Activated CD8-positive, alpha-beta memory T cell treated with anti-CD3 and anti-CD28 coated beads, Interleukin-2, amount 10 ng/mL, durations not matched to agents 7 days and 5 days (primary cell): ENCODE measurements around the gene PCDHB15. TPM values are rescaled to one million over a fixed set of nuclear protein-coding genes. Genes with fewer than 3 reads are reported as not detected.
"Not testable (repeated sequence)": the region's sequence is repeated elsewhere in the genome, so short reads cannot be mapped to it uniquely, and the experiment has no call there.

Experiments used
- ATAC-seq: fragments of 150-1000 bp; cut with Tn5 transposase; one replicate; pipeline ENCODE4 v1.10.0; 2021; ENCODE audit warnings: moderate library complexity
- CTCF ChIA-PET: fragments of 350-600 bp; sonication (Branson Sonifier 250); formaldehyde crosslinking; loops from one replicate; lab custom pipeline; 2021; ENCODE audit warnings: antibody characterized with exemption; lab: Charles Lee
- DNase-seq: peaks from one replicate; pipeline ENCODE4 v3.0.0-alpha.2; 2020
- H3K27ac Mint-ChIP-seq: one replicate; pipeline ENCODE4 v1.8.0; 2021; ENCODE audit warnings: mild to moderate bottlenecking, mixed read lengths
- H3K27me3 Mint-ChIP-seq: one replicate; pipeline ENCODE4 v1.8.0; 2021; ENCODE audit warnings: mixed read lengths
- H3K36me3 Mint-ChIP-seq: one replicate; pipeline ENCODE4 v1.8.0; 2021; ENCODE audit warnings: mild to moderate bottlenecking, mixed read lengths
- H3K4me1 Mint-ChIP-seq: one replicate; pipeline ENCODE4 v1.8.0; 2021; ENCODE audit warnings: mixed read lengths
- H3K4me3 Mint-ChIP-seq: one replicate; pipeline ENCODE4 v1.8.0; 2021; ENCODE audit warnings: mild to moderate bottlenecking, moderate library complexity, mixed read lengths
- H3K9me3 Mint-ChIP-seq: one replicate; pipeline ENCODE4 v1.8.0; 2022; ENCODE audit warnings: low read depth, mixed read lengths
- total RNA-seq, 2 experiments: library from RNA; stranded (reverse); gene quantifications; one replicate each; pipeline ENCODE4 v1.2.3, GENCODE V29; 2021

Gene PCDHB15
- total RNA-seq, 2 experiments from 2014 or later, result not detected

- ATAC-seq (no peak), DNase-seq (no peak)
- CTCF ChIA-PET, result interaction anchor here (1.0 to 1.2 kb wide), 3 partner anchors 9 to 298 kb away, joined by 3 to 4 read pairs (median 4); no protein-coding TSS in a partner anchor
- peaks cover 2% of the 10 kb centered on the region for H3K36me3 Mint-ChIP-seq
- no peak within 1 kb of the TSS for H3K27ac Mint-ChIP-seq
- peaks cover 12% of the 10 kb centered on the region for H3K27me3 Mint-ChIP-seq
- peaks cover 3% of the 10 kb centered on the region for H3K9me3 Mint-ChIP-seq
- no peaks in the 10 kb centered on the region for H3K4me1 Mint-ChIP-seq
- H3K4me3 Mint-ChIP-seq, result no peak within 1 kb of the TSS
Measured at GRCh38 chr5:141223112-141223783, 21.9 kb upstream of the PCDHB15 start, which contains the start of gene PCDHB14. PCDHB14 (plus strand) TSS chr5:141223343; CDS start chr5:141223506, 163 bp downstream.

- DNase-seq, H3K4me3 Mint-ChIP-seq, H3K27ac Mint-ChIP-seq, CTCF ChIA-PET, H3K9me3 Mint-ChIP-seq, H3K4me1 Mint-ChIP-seq, H3K36me3 Mint-ChIP-seq, ATAC-seq: not testable (repeated sequence)
- peaks cover 12% of the 10 kb centered on the region for H3K27me3 Mint-ChIP-seq
Measured at GRCh38 chr5:141224844-141225243, 20.4 kb upstream of the PCDHB15 start.

- H3K27me3 Mint-ChIP-seq, result peaks cover 12% of the 10 kb centered on the region
Measured at GRCh38 chr5:141225421-141225820, 19.8 kb upstream of the PCDHB15 start.

GRCh38 chr5:141234109-141234667, 11.0 kb upstream of the PCDHB15 start:
- H3K27me3 Mint-ChIP-seq, result peaks cover 16% of the 10 kb centered on the region

More at GRCh38 chr5:141225421-141225820, 19.8 kb upstream of the PCDHB15 start:
- H3K4me3 Mint-ChIP-seq, H3K4me1 Mint-ChIP-seq, H3K27ac Mint-ChIP-seq, CTCF ChIA-PET, H3K9me3 Mint-ChIP-seq, H3K36me3 Mint-ChIP-seq, ATAC-seq, DNase-seq: not testable (repeated sequence)

GRCh38 chr5:141235922-141236321, 9.3 kb upstream of the PCDHB15 start:
- Mint-ChIP-seq H3K27me3 (peaks cover 16% of the 10 kb centered on the region), H3K9me3 (peaks cover 20% of the 10 kb centered on the region)
- H3K4me1 Mint-ChIP-seq, H3K27ac Mint-ChIP-seq, H3K4me3 Mint-ChIP-seq, H3K36me3 Mint-ChIP-seq, CTCF ChIA-PET, ATAC-seq, DNase-seq: not testable (repeated sequence)

More at GRCh38 chr5:141234109-141234667, 11.0 kb upstream of the PCDHB15 start:
- Mint-ChIP-seq H3K4me3 (no peak overlapping the region), H3K36me3 (peaks cover 3% of the 10 kb centered on the region), H3K9me3 (peaks cover 9% of the 10 kb centered on the region), H3K4me1 (no peaks in the 10 kb centered on the region), H3K27ac (no peak overlapping the region)
- ATAC-seq (no peak), DNase-seq (no peak)
- CTCF ChIA-PET, result no interaction called here

GRCh38 chr5:141236516-141237313, 8.5 kb upstream of the PCDHB15 start:
- CTCF ChIA-PET, result no interaction called here
- Mint-ChIP-seq H3K9me3 (peaks cover 24% of the 10 kb centered on the region), H3K36me3 (peaks cover 3% of the 10 kb centered on the region), H3K27me3 (peaks cover 16% of the 10 kb centered on the region), H3K4me3 (no peak overlapping the region), H3K27ac (no peak overlapping the region), H3K4me1 (no peaks in the 10 kb centered on the region)
- ATAC-seq (no peak), DNase-seq (no peak)

- Mint-ChIP-seq H3K27me3 (peaks cover 4% of the 10 kb centered on the region), H3K4me3 (no peak overlapping the region), H3K27ac (no peak overlapping the region), H3K9me3 (peaks cover 32% of the 10 kb centered on the region), H3K4me1 (no peaks in the 10 kb centered on the region), H3K36me3 (peaks cover 3% of the 10 kb centered on the region)
- DNase-seq (no peak), ATAC-seq (no peak)
- CTCF ChIA-PET, result no interaction called here
Measured at GRCh38 chr5:141241496-141241895, 3.7 kb upstream of the PCDHB15 start.

GRCh38 chr5:141246971-141247370, 1.8 kb downstream of the PCDHB15 start:
- H3K27me3 Mint-ChIP-seq, H3K27ac Mint-ChIP-seq, H3K4me3 Mint-ChIP-seq, H3K36me3 Mint-ChIP-seq, CTCF ChIA-PET, ATAC-seq, DNase-seq, H3K4me1 Mint-ChIP-seq: not testable (repeated sequence)
- peaks cover 25% of the 10 kb centered on the region for H3K9me3 Mint-ChIP-seq

GRCh38 chr5:141247434-141247833, 2.2 kb downstream of the PCDHB15 start:
- H3K4me1 Mint-ChIP-seq, H3K27ac Mint-ChIP-seq, ATAC-seq, H3K27me3 Mint-ChIP-seq, CTCF ChIA-PET, H3K36me3 Mint-ChIP-seq, DNase-seq, H3K4me3 Mint-ChIP-seq: not testable (repeated sequence)
- peaks cover 25% of the 10 kb centered on the region for H3K9me3 Mint-ChIP-seq

- CTCF ChIA-PET, result no interaction called here
- H3K9me3 Mint-ChIP-seq, result peaks cover 35% of the 10 kb centered on the region
- peaks cover 4% of the 10 kb centered on the region for H3K36me3 Mint-ChIP-seq
- H3K4me3 Mint-ChIP-seq, result no peak overlapping the region
- no peak for DNase-seq
- no peaks in the 10 kb centered on the region for H3K27me3 Mint-ChIP-seq
- no peak overlapping the region for H3K27ac Mint-ChIP-seq
- ATAC-seq, result no peak
- no peaks in the 10 kb centered on the region for H3K4me1 Mint-ChIP-seq
Measured at GRCh38 chr5:141250576-141250975, 5.4 kb downstream of the PCDHB15 start.

GRCh38 chr5:141258464-141258863, 13.3 kb downstream of the PCDHB15 start:
- Mint-ChIP-seq H3K27me3 (no peaks in the 10 kb centered on the region), H3K4me3 (no peak overlapping the region), H3K36me3 (peaks cover 12% of the 10 kb centered on the region), H3K27ac (no peak overlapping the region), H3K4me1 (no peaks in the 10 kb centered on the region), H3K9me3 (peaks cover 51% of the 10 kb centered on the region)
- DNase-seq (no peak), ATAC-seq (no peak)
- CTCF ChIA-PET, result interaction anchor here (1.0 kb wide), 1 partner anchor 62 kb away, joined by 3 read pairs; the partner anchor contains the start of gene TAF7

- ATAC-seq (no peak), DNase-seq (no peak)
- Mint-ChIP-seq H3K27ac (no peak overlapping the region), H3K36me3 (peaks cover 13% of the 10 kb centered on the region), H3K27me3 (no peaks in the 10 kb centered on the region), H3K4me1 (no peaks in the 10 kb centered on the region), H3K4me3 (no peak overlapping the region), H3K9me3 (peaks cover 47% of the 10 kb centered on the region)
- CTCF ChIA-PET, result no interaction called here
Measured at GRCh38 chr5:141258948-141259347, 13.8 kb downstream of the PCDHB15 start.

- Mint-ChIP-seq H3K4me1 (no peaks in the 10 kb centered on the region), H3K27me3 (no peaks in the 10 kb centered on the region), H3K4me3 (no peak overlapping the region), H3K27ac (no peak overlapping the region), H3K9me3 (peaks cover 45% of the 10 kb centered on the region), H3K36me3 (peaks cover 14% of the 10 kb centered on the region)
- ATAC-seq (no peak), DNase-seq (no peak)
- CTCF ChIA-PET, result no interaction called here
Measured at GRCh38 chr5:141260458-141261237, 15.5 kb downstream of the PCDHB15 start.
